HepG2 (cell line): Measurements from ENCODE around the gene EIF4ENIF1. TPM values are rescaled to one million over a fixed set of nuclear protein-coding genes. Genes with fewer than 3 reads are reported as not detected.

ENCODE experiments used
- DMAP1 ChIP-seq: IDR thresholded peaks from 2 replicates; pipeline ENCODE4 v1.6.1; 2016
- ETV6 ChIP-seq: sonication (generic); formaldehyde crosslinking; conservative IDR thresholded peaks from 2 replicates; pipeline ENCODE4 v1.4.0; 2020; ENCODE audit warnings: missing genetic modification reagents
- IKZF4 ChIP-seq: sonication (generic); formaldehyde crosslinking; IDR thresholded peaks from 2 replicates; pipeline ENCODE4 v1.5.1; 2020; ENCODE audit warnings: borderline replicate concordance, mild to moderate bottlenecking, low read depth, missing genetic modification reagents; ENCODE audit errors: not compliant biosample characterization
- MXD4 ChIP-seq: IDR thresholded peaks from 2 replicates; pipeline ENCODE4 v1.6.1; 2016; ENCODE audit warnings: mild to moderate bottlenecking, missing biosample characterization, missing genetic modification reagents
- PHF8 ChIP-seq: sonication (generic); formaldehyde crosslinking; IDR thresholded peaks from 2 replicates; pipeline ENCODE4 v1.5.0; 2020; ENCODE audit warnings: missing genetic modification reagents
- PRDM10 ChIP-seq: sonication (generic); formaldehyde crosslinking; IDR thresholded peaks from 2 replicates; pipeline ENCODE4 v1.4.0; 2020; ENCODE audit warnings: low read depth, missing genetic modification reagents
- PRMT3 ChIP-seq: sonication (generic); formaldehyde crosslinking; IDR thresholded peaks from 2 replicates; pipeline ENCODE4 v1.8.1; 2022; ENCODE audit warnings: low read depth, mild to moderate bottlenecking, moderate library complexity, missing genetic modification reagents, borderline replicate concordance
- RAD51 ChIP-seq: fragments of 450-650 bp; IDR thresholded peaks from 2 replicates; pipeline ENCODE4 v1.6.1; 2016; ENCODE audit warnings: borderline replicate concordance
- RCOR2 ChIP-seq: IDR thresholded peaks from 2 replicates; pipeline ENCODE4 v1.6.1; 2016; ENCODE audit warnings: missing biosample characterization, missing genetic modification reagents
- TARDBP ChIP-seq: sonication (generic); formaldehyde crosslinking; IDR thresholded peaks from 2 replicates; pipeline ENCODE4 v1.8.0; 2022; ENCODE audit warnings: mild to moderate bottlenecking, missing genetic modification reagents
- ZBTB26 ChIP-seq: IDR thresholded peaks from 2 replicates; pipeline ENCODE4 v1.6.1; 2016; ENCODE audit warnings: missing compliant biosample characterization, missing genetic modification reagents, borderline replicate concordance
- ZMAT3 ChIP-seq: sonication (generic); formaldehyde crosslinking; conservative IDR thresholded peaks from 2 replicates; pipeline ENCODE4 v1.7.0; 2021; ENCODE audit warnings: missing genetic modification reagents
- ZNF446 ChIP-seq: sonication (generic); formaldehyde crosslinking; IDR thresholded peaks from 2 replicates; pipeline ENCODE4 v1.5.0; 2020; ENCODE audit warnings: mild to moderate bottlenecking, missing genetic modification reagents
- ZNF512B ChIP-seq: sonication (generic); formaldehyde crosslinking; IDR thresholded peaks from 2 replicates; pipeline ENCODE4 v1.5.1; 2020; ENCODE audit warnings: missing genetic modification reagents, mild to moderate bottlenecking, borderline replicate concordance
- ZNF704 ChIP-seq: sonication (generic); formaldehyde crosslinking; IDR thresholded peaks from 2 replicates; pipeline ENCODE4 v1.8.1; 2023; ENCODE audit warnings: mild to moderate bottlenecking, inconsistent platforms, moderate library complexity, missing genetic modification reagents, borderline replicate concordance
- ZNF770 ChIP-seq: sonication (generic); formaldehyde crosslinking; IDR thresholded peaks from 2 replicates; pipeline ENCODE4 v1.5.0; 2020; ENCODE audit warnings: mild to moderate bottlenecking, missing genetic modification reagents
- ZNF781 ChIP-seq: sonication (generic); formaldehyde crosslinking; IDR thresholded peaks from 2 replicates; pipeline ENCODE4 v1.5.1; 2020; ENCODE audit warnings: borderline replicate concordance, mild to moderate bottlenecking, missing genetic modification reagents; ENCODE audit errors: not compliant biosample characterization
- ZZZ3 ChIP-seq: sonication (generic); formaldehyde crosslinking; IDR thresholded peaks from 2 replicates; pipeline ENCODE4 v1.4.0; 2020; ENCODE audit warnings: missing genetic modification reagents, mild to moderate bottlenecking, borderline replicate concordance
- polyA plus RNA-seq, 8 experiments: library from polyadenylated mRNA; depleted of rRNA in 3 of 8; stranded (reverse) in 7 of 8; unstranded in 1 of 8; fragments of >200 nt; fragmentation: Illumina TruSeq in 4 of 8; extraction: Trizol in 4 of 8; gene quantifications; 2 replicates each; pipeline versions ENCODE4 v1.2.1 to v1.2.3, GENCODE V29; 2011 to 2016; ENCODE audit warnings: low read depth in 4 of 8, missing spikeins in 1 of 8, mixed read lengths in 1 of 8; ENCODE audit not compliant: insufficient read depth in 1 of 8
- total RNA-seq, 5 experiments: library from RNA; depleted of rRNA; stranded (reverse); fragments of >200 nt; fragmentation: Illumina TruSeq; extraction: Trizol; gene quantifications; 2 replicates each; pipeline ENCODE4 v1.2.3, GENCODE V29; 2016; ENCODE audit warnings: low read depth in 1 of 5

EIF4ENIF1 gene
- total and polyA plus RNA-seq, 2 of the 13 experiments (the other 11 are each of a cell fraction or from before 2014, with no cell fraction given), result 11.9 to 12.3 TPM

- TF ChIP-seq ZNF512B (CRISPR knock-in tag) (no peak), ETV6 (CRISPR knock-in tag) (no peak), IKZF4 (CRISPR knock-in tag) (no peak), ZBTB26 (CRISPR knock-in tag) (0 out of 2 replicates have a peak, but pooled peaks have one; percentile 30), DMAP1 (peak; percentile 19; the same call in 1 of the 2 replicates), RAD51 (no peak), ZNF446 (CRISPR knock-in tag) (no peak), ZNF704 (no peak), PHF8 (CRISPR knock-in tag) (peak; percentile 75), PRMT3 (CRISPR knock-in tag) (no peak), MXD4 (CRISPR knock-in tag) (no peak), ZNF781 (CRISPR knock-in tag) (no peak), ZMAT3 (CRISPR knock-in tag) (no peak), ZZZ3 (CRISPR knock-in tag) (no peak), TARDBP (CRISPR knock-in tag) (no peak), RCOR2 (CRISPR knock-in tag) (no peak), ZNF770 (CRISPR knock-in tag) (0 out of 2 replicates have a peak, but pooled peaks have one; percentile 11), PRDM10 (CRISPR knock-in tag) (no peak)
These were observed 539 bp downstream of the EIF4ENIF1 start (continued) for GRCh38 chr22:31488988-31489617.
